Liver (tissue), 9 donors: ENCODE measurements around the gene PARP2. TPM values are rescaled to one million over a fixed set of nuclear protein-coding genes. Genes with fewer than 3 reads are reported as not detected.

Experiments used
- DNase-seq: peaks from one replicate; pipeline ENCODE4 v3.0.0-alpha.2; 2017; ENCODE audit warnings: low spot score
- H3K27ac ChIP-seq, 2 donors: one replicate each; pipeline ENCODE4 v1.7.0; 2013; ENCODE audit warnings: inconsistent platforms in 2 of 2, low read length in 2 of 2, control low read depth in 1 of 2, low read depth in 1 of 2, mild to moderate bottlenecking in 1 of 2
- H3K27me3 ChIP-seq, 4 donors: one replicate each; pipeline versions ENCODE4 v1.6.1 to v1.7.0; 2013; ENCODE audit warnings: low read length in 3 of 4, inconsistent platforms in 1 of 4, mild to moderate bottlenecking in 1 of 4, moderate library complexity in 1 of 4; ENCODE audit not compliant: control insufficient read depth in 4 of 4, insufficient read depth in 4 of 4
- H3K36me3 ChIP-seq, 4 donors: one replicate each; pipeline versions ENCODE4 v1.6.1 to v1.7.0; 2013; ENCODE audit warnings: low read length in 3 of 4, mild to moderate bottlenecking in 3 of 4, low read depth in 1 of 4, moderate library complexity in 1 of 4; ENCODE audit not compliant: control insufficient read depth in 4 of 4, insufficient read depth in 3 of 4
- H3K4me1 ChIP-seq, 4 donors: one replicate each; pipeline versions ENCODE4 v1.6.1 to v1.7.0; 2013; ENCODE audit warnings: low read length in 3 of 4, mild to moderate bottlenecking in 3 of 4, moderate library complexity in 1 of 4; ENCODE audit not compliant: control insufficient read depth in 4 of 4, insufficient read depth in 4 of 4
- H3K4me3 ChIP-seq, 3 donors: one replicate each; pipeline versions ENCODE4 v1.6.1 to v1.7.0; 2013; ENCODE audit warnings: low read length in 3 of 3, control low read depth in 1 of 3, low read depth in 1 of 3, mild to moderate bottlenecking in 1 of 3
- H3K9ac ChIP-seq, 2 donors: one replicate each; pipeline ENCODE4 v1.7.0; 2013; ENCODE audit warnings: low read length in 2 of 2, mild to moderate bottlenecking in 2 of 2, moderate library complexity in 2 of 2, control low read depth in 1 of 2, low read depth in 1 of 2
- H3K9me3 ChIP-seq, 4 donors: one replicate each; pipeline versions ENCODE4 v1.6.1 to v1.7.0; 2013; ENCODE audit warnings: low read length in 3 of 4; ENCODE audit not compliant: control insufficient read depth in 4 of 4
- CTCF ChIP-seq: fragments of 150-350 bp; IDR thresholded peaks from 2 replicates; pipeline ENCODE4 v1.5.1; 2017; ENCODE audit warnings: improper control_type of control experiment, low read depth, low read length; ENCODE audit not compliant: missing input control
- EGR1 ChIP-seq, 2 donors: IDR thresholded peaks; 2 replicates each; pipeline ENCODE4 v1.6.1; 2016 to 2018; ENCODE audit warnings: antibody characterized with exemption in 2 of 2, low read depth in 2 of 2
- FOXA1 ChIP-seq: IDR thresholded peaks from 2 replicates; pipeline ENCODE4 v1.6.1; 2016; ENCODE audit warnings: antibody characterized with exemption
- FOXA2 ChIP-seq: IDR thresholded peaks from 2 replicates; pipeline ENCODE4 v1.6.1; 2016; ENCODE audit warnings: antibody characterized with exemption
- GABPA ChIP-seq, 2 donors: IDR thresholded peaks in 1 of 2; conservative IDR thresholded peaks in 1 of 2; 2 replicates each; pipeline ENCODE4 v1.6.1; 2016; ENCODE audit warnings: antibody characterized with exemption in 2 of 2, mild to moderate bottlenecking in 1 of 2, moderate library complexity in 1 of 2
- HNF4A ChIP-seq, 2 donors: conservative IDR thresholded peaks; 2 replicates each; pipeline ENCODE4 v1.6.1; 2016; ENCODE audit warnings: antibody characterized with exemption in 2 of 2, mild to moderate bottlenecking in 2 of 2
- JUND ChIP-seq, 2 donors: IDR thresholded peaks; 2 replicates each; pipeline ENCODE4 v1.6.1; 2016; ENCODE audit warnings: antibody characterized with exemption in 2 of 2
- MAX ChIP-seq: IDR thresholded peaks from 2 replicates; pipeline ENCODE4 v1.6.1; 2016; ENCODE audit warnings: antibody characterized with exemption
- NR2F2 ChIP-seq: IDR thresholded peaks from 2 replicates; pipeline ENCODE4 v1.6.1; 2016; ENCODE audit warnings: antibody characterized with exemption
- RAD21 ChIP-seq, 2 donors: IDR thresholded peaks; 2 replicates each; pipeline ENCODE4 v1.6.1; 2016; ENCODE audit warnings: antibody characterized with exemption in 2 of 2, mild to moderate bottlenecking in 2 of 2
- RXRA ChIP-seq, 2 donors: IDR thresholded peaks; 2 replicates each; pipeline ENCODE4 v1.6.1; 2017 to 2018; ENCODE audit warnings: antibody characterized with exemption in 2 of 2, mild to moderate bottlenecking in 1 of 2
- SP1 ChIP-seq: IDR thresholded peaks from 2 replicates; pipeline ENCODE4 v1.6.1; 2018; ENCODE audit warnings: antibody characterized with exemption, mild to moderate bottlenecking
- YY1 ChIP-seq: IDR thresholded peaks from 2 replicates; pipeline ENCODE4 v1.6.1; 2016; ENCODE audit warnings: antibody characterized with exemption, mild to moderate bottlenecking
- WGBS: extraction: QIAGEN DNeasy Blood & Tissue Kit; methylation state at CpG from one replicate; pipeline ENCODE4 v1.1.7; 2013; 5-methylcytosine and 5-hydroxymethylcytosine counted together
- polyA plus RNA-seq, 2 donors: library from polyadenylated mRNA; stranded (reverse) in 1 of 2; unstranded in 1 of 2; fragments of 200-250 nt in 1 of 2; fragments of >200 nt in 1 of 2; fragmentation: Nextera tagmentation in 1 of 2; extraction: Ambion mirVana in 1 of 2; gene quantifications; one replicate each; pipeline versions ENCODE4 v1.2.1 to v1.2.3, GENCODE V29; 2013 to 2015
- total RNA-seq, 2 donors: library from RNA; depleted of rRNA; stranded (reverse); fragments of >200 nt; gene quantifications; one replicate each; pipeline ENCODE4 v1.2.3, GENCODE V29; 2014
- TF ChIP-seq, protein P1 (sequence below): IDR thresholded peaks from 2 replicates; pipeline ENCODE4 v1.6.1; 2016; ENCODE audit warnings: antibody characterized with exemption
- TF ChIP-seq, protein P2 (sequence below): IDR thresholded peaks from 2 replicates; pipeline ENCODE4 v1.6.1; 2016; ENCODE audit warnings: antibody characterized with exemption, mild to moderate bottlenecking
- donor health status: healthy.
- donor health status: healthy.
- donor health status: healthy.
- donor health status: healthy.
- donor health status: healthy.

Gene PARP2
- total and polyA plus RNA-seq, 4 donors: 5.6 to 13.3 (median 7.2) TPM

DNA sequence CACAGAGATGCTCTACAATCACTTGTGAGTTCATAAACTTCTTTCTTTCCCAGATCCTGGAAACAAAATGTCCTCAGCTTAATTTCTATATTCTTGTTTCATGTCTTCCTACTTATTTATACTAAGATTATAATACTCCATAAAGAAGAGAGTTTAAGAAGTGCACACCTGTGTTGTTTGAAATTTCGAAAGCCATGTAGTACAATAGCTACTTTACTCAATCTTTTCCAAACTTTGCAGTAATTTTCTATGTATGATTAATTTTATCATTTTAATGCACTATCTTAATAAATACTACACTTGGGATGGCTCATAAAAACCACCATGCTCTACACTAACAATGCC lies 37.4 kb upstream of the PARP2 start:
- TF ChIP-seq SP1: peak; percentile 0
- TF ChIP-seq, protein P1, sequence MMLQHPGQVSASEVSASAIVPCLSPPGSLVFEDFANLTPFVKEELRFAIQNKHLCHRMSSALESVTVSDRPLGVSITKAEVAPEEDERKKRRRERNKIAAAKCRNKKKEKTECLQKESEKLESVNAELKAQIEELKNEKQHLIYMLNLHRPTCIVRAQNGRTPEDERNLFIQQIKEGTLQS: no peak
- no peak overlapping the region for H3K9ac ChIP-seq
- no peaks in the 10 kb centered on the region for H3K27me3 ChIP-seq
- peaks cover 0 to 6% (median 2%) of the 10 kb centered on the region in 4 donors for H3K36me3 ChIP-seq
- peak overlapping the region in 1 of 3 donors; percentile 100 for H3K4me3 ChIP-seq
- no peak for DNase-seq
- H3K9me3 ChIP-seq: no peaks in the 10 kb centered on the region
- 100% methylated on average over 1 of the region's 1 CpG for WGBS
- peaks cover 1 to 14% (median 12%) of the 10 kb centered on the region in 4 donors for H3K4me1 ChIP-seq
- no peak overlapping the region for H3K27ac ChIP-seq

GRCh38 chr14:20314026-20314425 lies 29.4 kb upstream of the PARP2 start:
- Histone ChIP-seq H3K9ac (no peak overlapping the region), H3K27me3 (no peaks in the 10 kb centered on the region), H3K9me3 (no peaks in the 10 kb centered on the region), H3K27ac (no peak overlapping the region), H3K4me3 (no peak overlapping the region), H3K36me3 (peaks cover 9 to 65% (median 49%) of the 10 kb centered on the region in 4 donors), H3K4me1 (no peaks in the 10 kb centered on the region)
- TF ChIP-seq RAD21 (IDR thresholded peaks at IDR 0.05): no peak
- no peak for TF ChIP-seq SP1
- no peak for TF ChIP-seq NR2F2
- TF ChIP-seq RXRA (IDR thresholded peaks at IDR 0.05): no peak
- no peak for TF ChIP-seq FOXA1
- no peak for TF ChIP-seq CTCF
- TF ChIP-seq YY1: no peak
- no peak for TF ChIP-seq GABPA (IDR thresholded peaks at IDR 0.05 in 1 of 2, conservative IDR thresholded peaks at IDR 0.05 in 1 of 2)
- TF ChIP-seq, protein P1: no peak
- TF ChIP-seq HNF4A (conservative IDR thresholded peaks at IDR 0.05): no peak
- no peak for DNase-seq
- WGBS: 75% methylated on average over 2 of the region's 2 CpGs

DNA sequence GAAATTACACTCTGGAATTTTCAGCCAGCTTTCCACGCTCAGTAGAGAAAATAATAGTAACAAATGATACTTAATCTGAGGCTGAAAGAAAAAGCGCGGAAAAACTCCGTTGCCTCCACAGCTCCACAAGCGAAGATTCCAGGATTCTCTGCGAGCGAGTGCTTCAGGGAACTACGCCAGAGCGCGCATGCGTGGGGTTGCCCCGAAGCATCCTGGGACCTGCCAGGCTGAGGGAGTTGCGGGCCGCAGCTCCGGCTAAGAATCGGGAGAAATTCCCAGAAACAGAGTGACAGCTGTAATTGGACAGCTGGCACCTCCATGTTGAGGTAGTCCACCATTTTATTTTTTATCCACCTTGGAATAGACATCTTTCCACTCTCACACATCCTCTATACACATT lies 25.7 kb upstream of the PARP2 start:
- DNase-seq: no peak
- Histone ChIP-seq H3K36me3 (peaks cover 12 to 62% (median 55%) of the 10 kb centered on the region in 4 donors), H3K9me3 (no peaks in the 10 kb centered on the region), H3K27ac (no peak overlapping the region), H3K4me3 (no peak overlapping the region), H3K9ac (no peak overlapping the region), H3K4me1 (no peaks in the 10 kb centered on the region), H3K27me3 (no peaks in the 10 kb centered on the region)
- 97% methylated on average over 16 of the region's 16 CpGs for WGBS
- TF ChIP-seq, protein P1: no peak
- TF ChIP-seq GABPA (IDR thresholded peaks at IDR 0.05 in 1 of 2, conservative IDR thresholded peaks at IDR 0.05 in 1 of 2) (no peak), RAD21 (IDR thresholded peaks at IDR 0.05) (no peak), FOXA1 (no peak), FOXA2 (no peak), NR2F2 (no peak), CTCF (no peak), JUND (IDR thresholded peaks at IDR 0.05) (no peak), MAX (no peak), RXRA (IDR thresholded peaks at IDR 0.05) (no peak), SP1 (no peak), EGR1 (IDR thresholded peaks at IDR 0.05; ENCODE audit: low read depth in 2 of 2) (no peak)
- TF ChIP-seq, protein P2, sequence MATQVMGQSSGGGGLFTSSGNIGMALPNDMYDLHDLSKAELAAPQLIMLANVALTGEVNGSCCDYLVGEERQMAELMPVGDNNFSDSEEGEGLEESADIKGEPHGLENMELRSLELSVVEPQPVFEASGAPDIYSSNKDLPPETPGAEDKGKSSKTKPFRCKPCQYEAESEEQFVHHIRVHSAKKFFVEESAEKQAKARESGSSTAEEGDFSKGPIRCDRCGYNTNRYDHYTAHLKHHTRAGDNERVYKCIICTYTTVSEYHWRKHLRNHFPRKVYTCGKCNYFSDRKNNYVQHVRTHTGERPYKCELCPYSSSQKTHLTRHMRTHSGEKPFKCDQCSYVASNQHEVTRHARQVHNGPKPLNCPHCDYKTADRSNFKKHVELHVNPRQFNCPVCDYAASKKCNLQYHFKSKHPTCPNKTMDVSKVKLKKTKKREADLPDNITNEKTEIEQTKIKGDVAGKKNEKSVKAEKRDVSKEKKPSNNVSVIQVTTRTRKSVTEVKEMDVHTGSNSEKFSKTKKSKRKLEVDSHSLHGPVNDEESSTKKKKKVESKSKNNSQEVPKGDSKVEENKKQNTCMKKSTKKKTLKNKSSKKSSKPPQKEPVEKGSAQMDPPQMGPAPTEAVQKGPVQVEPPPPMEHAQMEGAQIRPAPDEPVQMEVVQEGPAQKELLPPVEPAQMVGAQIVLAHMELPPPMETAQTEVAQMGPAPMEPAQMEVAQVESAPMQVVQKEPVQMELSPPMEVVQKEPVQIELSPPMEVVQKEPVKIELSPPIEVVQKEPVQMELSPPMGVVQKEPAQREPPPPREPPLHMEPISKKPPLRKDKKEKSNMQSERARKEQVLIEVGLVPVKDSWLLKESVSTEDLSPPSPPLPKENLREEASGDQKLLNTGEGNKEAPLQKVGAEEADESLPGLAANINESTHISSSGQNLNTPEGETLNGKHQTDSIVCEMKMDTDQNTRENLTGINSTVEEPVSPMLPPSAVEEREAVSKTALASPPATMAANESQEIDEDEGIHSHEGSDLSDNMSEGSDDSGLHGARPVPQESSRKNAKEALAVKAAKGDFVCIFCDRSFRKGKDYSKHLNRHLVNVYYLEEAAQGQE: no peak
